Fibroblast of villous mesenchyme (primary cell): Measurements from ENCODE around the gene KIAA1586. TPM values are rescaled to one million over a fixed set of nuclear protein-coding genes. Genes with fewer than 3 reads are reported as not detected.

Experiments
- DNase-seq: peaks from one replicate; pipeline ENCODE4 v3.0.0-alpha.2; 2010; ENCODE audit warnings: low read depth
- H3K4me3 ChIP-seq: 2 replicates; pipeline ENCODE4 v1.5.1; 2011; ENCODE audit warnings: low read depth, mild to moderate bottlenecking, low read length
- total RNA-seq: library from RNA; depleted of rRNA; stranded (reverse); fragments of >200 nt; gene quantifications from 2 replicates; pipeline ENCODE4 v1.2.3, GENCODE V29; 2012
- TF ChIP-seq, protein P1 (sequence below): IDR thresholded peaks from 2 replicates; pipeline ENCODE4 v1.5.1; 2012; ENCODE audit warnings: low read depth, mild to moderate bottlenecking, low read length; ENCODE audit not compliant: insufficient read depth

Gene KIAA1586
- total RNA-seq, 1 donor = 24.6 TPM

DNA sequence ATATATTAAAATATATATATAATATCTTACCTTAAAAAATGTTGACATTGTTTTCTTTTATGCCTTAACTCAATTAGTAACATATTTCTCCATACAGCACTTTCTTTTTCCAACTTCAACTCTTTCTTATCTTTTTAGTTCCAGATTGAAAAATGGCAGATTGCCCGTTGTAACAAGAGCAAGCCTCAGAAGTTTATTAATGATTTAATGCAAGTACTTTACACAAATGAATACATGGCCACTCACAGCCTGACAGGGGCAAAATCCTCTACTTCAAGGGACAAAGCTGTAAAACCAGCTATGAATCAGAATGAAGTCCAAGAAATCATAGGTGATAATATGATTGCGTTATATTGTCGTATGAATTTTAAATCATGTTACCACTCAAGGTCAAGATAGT lies 29.4 kb upstream of the KIAA1586 start:
- peak; percentile 30 for DNase-seq
- TF ChIP-seq, protein P1, sequence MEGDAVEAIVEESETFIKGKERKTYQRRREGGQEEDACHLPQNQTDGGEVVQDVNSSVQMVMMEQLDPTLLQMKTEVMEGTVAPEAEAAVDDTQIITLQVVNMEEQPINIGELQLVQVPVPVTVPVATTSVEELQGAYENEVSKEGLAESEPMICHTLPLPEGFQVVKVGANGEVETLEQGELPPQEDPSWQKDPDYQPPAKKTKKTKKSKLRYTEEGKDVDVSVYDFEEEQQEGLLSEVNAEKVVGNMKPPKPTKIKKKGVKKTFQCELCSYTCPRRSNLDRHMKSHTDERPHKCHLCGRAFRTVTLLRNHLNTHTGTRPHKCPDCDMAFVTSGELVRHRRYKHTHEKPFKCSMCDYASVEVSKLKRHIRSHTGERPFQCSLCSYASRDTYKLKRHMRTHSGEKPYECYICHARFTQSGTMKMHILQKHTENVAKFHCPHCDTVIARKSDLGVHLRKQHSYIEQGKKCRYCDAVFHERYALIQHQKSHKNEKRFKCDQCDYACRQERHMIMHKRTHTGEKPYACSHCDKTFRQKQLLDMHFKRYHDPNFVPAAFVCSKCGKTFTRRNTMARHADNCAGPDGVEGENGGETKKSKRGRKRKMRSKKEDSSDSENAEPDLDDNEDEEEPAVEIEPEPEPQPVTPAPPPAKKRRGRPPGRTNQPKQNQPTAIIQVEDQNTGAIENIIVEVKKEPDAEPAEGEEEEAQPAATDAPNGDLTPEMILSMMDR = no peak
- H3K4me3 ChIP-seq = no peak overlapping the region

DNA sequence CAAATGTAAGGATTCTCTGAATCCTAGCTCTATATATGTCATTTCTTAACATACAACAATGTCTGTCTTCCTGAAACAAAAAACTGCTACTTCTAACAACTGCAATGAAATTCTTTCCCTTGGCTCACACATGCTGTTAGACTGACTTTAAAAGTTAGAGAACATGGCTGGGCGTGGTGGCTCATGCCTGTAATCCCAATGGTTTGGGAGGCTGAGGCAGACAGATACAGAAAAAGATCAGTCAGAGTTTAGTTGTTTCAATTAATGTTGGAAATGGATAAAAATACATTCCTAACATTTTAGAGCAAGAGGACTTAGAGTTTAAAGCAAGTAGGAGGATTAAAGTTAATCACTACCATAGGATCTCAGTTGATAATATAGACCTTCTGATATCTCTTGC lies 28.7 kb upstream of the KIAA1586 start:
- TF ChIP-seq, protein P1 = no peak
- DNase-seq = no peak
- no peak overlapping the region for H3K4me3 ChIP-seq

DNA sequence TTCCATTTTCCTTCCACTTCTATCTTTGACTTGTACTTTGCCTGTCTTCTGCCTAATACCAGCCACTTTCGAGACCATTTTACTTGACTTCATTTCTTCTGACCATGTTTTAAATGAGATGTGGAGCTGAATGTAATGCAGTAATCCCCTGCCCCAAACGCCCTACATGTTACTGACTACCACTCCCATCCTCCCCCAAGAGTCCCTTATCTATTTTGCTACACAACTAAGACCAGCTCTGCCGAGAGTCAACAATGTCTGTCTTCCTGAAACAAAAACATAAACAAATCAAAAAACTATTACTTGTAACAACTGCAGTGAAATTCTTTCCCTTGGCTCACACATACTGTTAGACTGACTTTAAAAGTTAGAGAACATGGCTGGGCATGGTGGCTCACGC lies 27.1 kb upstream of the KIAA1586 start:
- DNase-seq = no peak
- H3K4me3 ChIP-seq = no peak overlapping the region
- TF ChIP-seq, protein P1 = no peak

DNA sequence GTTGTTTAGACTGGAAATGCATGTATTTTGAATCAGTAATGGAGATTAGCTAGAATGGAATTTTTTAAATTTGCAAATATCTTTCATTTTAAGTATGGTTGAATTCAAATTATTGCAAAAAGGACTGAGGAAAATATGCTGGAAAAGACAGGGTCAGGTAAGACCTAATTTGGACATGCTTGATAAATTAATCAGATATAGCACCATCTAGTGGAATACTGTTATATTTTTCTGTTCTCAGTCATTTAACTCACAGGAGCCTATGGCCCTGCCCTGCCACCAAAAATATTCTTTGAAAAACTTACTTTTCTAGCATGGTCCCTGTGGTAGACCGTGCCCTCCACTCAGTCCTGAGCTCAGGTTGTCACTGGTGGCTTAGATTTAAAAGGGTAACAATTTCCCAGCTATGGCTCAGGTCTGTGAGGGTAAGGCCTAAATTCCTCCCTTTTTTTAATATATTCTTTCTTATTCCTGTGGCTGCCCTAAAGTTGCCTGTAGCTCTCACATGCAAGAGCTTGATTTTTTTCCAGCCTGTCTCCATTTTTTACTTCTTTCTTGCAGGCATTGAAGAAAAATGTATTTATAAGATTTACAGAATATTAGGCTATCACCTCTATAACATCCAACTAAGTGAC lies 25.3 kb upstream of the KIAA1586 start:
- TF ChIP-seq, protein P1 = peak; percentile 49
- no peak overlapping the region for H3K4me3 ChIP-seq
- DNase-seq = peak; percentile 59

DNA sequence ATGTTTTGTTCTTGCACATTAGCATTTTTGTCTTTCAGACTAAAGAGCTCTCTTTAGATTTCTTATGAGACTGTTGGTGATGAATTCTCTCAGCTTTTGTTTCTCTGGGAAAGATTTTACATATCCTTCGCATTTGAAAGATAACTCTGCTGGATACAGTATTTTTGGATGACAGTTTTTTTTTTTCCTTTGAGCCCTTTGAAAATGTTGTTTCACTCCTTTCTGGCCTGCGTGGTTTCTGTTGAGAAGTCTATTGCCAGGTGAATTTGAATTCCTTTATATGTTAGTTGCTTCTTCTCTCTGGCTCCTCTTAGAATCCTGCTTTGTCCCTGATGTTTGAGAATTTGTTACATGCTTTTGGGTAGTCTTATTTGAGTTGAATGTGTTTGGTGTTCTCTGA lies 22.2 kb upstream of the KIAA1586 start:
- no peak overlapping the region for H3K4me3 ChIP-seq
- TF ChIP-seq, protein P1 = no peak
- DNase-seq = no peak

DNA sequence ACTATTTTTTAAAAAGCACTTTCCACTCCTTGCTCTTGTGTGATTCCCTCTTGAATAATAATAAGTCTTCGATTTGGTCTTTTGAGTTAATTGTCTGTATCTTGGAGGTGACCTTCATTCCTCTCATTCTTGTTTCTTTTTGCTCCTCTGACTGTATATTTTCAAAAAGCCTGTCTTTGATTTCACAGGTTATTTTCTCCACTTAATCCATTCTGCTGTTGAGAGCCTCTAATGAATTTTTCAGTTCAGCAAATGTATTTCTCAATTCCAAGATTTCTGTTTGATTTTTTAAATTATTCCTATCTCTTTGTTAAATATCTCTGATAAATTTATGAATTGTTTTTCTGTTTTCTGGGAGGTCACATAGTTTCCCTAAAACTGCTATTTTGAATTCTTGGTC lies 21.7 kb upstream of the KIAA1586 start:
- DNase-seq = no peak
- H3K4me3 ChIP-seq = no peak overlapping the region
- TF ChIP-seq, protein P1 = no peak

DNA sequence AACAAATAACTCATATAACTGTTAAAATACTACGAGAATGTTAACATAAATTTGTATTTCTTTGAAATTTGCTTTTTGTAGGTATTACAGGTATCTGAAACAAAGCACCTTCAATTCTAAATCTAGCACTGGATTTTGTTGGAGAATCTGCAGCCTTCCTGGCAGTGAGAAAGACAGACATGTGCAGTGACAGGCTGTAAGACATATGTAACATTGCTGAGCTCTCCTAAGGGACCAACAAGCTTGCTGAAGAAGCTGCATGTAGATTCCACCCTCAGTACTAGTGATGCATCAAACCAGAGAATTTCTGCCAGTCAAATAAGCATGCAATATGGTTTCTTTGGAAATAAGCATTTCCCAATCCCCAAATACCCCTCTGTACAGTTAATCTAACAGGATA lies 20.5 kb upstream of the KIAA1586 start:
- no peak overlapping the region for H3K4me3 ChIP-seq
- TF ChIP-seq, protein P1 = no peak
- no peak for DNase-seq
